ENCODE measurements around the gene NT5C3A. TPM values are rescaled to one million over a fixed set of nuclear protein-coding genes. Genes with fewer than 3 reads are reported as not detected.

The NT5C3A gene
- total and polyA plus RNA-seq, 2 of the 8 experiments (the other 6 are each of a cell fraction or from before 2014, with no cell fraction given): 7.5 to 22.7 TPM

DNA sequence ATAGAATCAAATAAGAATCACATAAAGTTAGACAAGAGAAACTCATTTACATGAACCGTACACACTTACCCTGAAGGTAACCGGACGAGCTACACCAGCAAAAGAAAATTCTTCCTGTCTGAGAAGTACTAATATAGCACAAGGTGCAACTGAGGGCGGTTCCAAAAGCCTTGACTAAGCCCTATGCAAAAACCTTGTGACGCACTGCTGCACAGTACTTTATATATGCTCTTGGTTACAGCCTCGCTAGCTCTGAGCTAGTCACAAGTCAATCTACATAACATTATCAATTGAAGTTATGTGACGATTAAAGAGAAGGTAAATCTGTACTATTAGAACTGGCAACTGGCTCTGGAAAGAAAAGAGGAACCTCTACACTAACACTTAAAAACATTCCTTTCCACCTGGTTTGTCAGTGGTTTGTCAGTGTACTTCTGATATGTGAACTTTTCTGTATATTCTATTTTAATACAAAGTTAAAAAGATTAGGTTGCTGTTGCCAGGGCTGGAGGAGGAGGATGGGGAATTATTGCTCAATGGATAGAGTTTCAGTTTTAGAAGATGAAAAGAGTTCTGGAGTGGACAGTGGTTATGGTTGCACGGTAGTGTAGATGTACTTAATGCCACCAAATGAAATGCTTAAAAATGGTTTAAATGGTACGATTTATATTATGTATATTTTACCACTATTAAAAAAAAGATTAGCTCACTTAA is 21.6 kb downstream of the NT5C3A start:
- FAIRE-seq: no peak
- POLR2A ChIA-PET (ENCODE audit: partially characterized antibody): interaction anchor here (1.0 kb wide), 1 partner anchor 22 kb away, joined by 4 read pairs; the partner anchor contains the start of gene NT5C3A

More for the DNA sequence above, 21.6 kb downstream of the NT5C3A start:
- no peak overlapping the region for H2BK20ac ChIP-seq (ENCODE audit: low read length)
- TF ChIP-seq TCF12 (IDR thresholded peaks at IDR 0.05; ENCODE audit: low read depth, low read length) (no peak), ASH2L (IDR thresholded peaks at IDR 0.05; ENCODE audit: low read length) (no peak), YY1 (IDR thresholded peaks at IDR 0.05; ENCODE audit: low read depth, low read length) (no peak)
- no peak overlapping the region for H3K18ac ChIP-seq (ENCODE audit: extremely low read depth, low read length)
- no peaks in the 10 kb centered on the region for H3K36me3 ChIP-seq (ENCODE audit: control insufficient read depth in 2 of 4, insufficient read depth in 4 of 4, low read length in 3 of 4)
- no peak overlapping the region for H3K4me2 ChIP-seq (ENCODE audit: insufficient read depth in 1 of 2, low read depth in 2 of 2, low read length in 2 of 2)
- no peak overlapping the region for H4K91ac ChIP-seq (replicated peaks; ENCODE audit: insufficient read length, low read length)
- no peak overlapping the region for H2BK120ac ChIP-seq (replicated peaks; ENCODE audit: low read depth, low read length)
- no peak overlapping the region for H3K56ac ChIP-seq (replicated peaks; ENCODE audit: insufficient read length, low read depth, low read length)
- H3K9ac ChIP-seq (replicated peaks in 1 of 4; ENCODE audit: extremely low read depth in 1 of 4, low read depth in 3 of 4, low read length in 3 of 4): no peak overlapping the region
- WGBS, 2 experiments (ENCODE audit: extremely low coverage in 1 of 2, insufficient coverage in 1 of 2, insufficient read length in 1 of 2, insufficient replicate concordance in 2 of 2, low coverage in 1 of 2, low lambda C conversion rate in 2 of 2, missing lambda C conversion rate in 1 of 2): 87% methylated on average over 9 of the region's 9 CpGs; no CpG with 5 or more reads in 1 of the 2 experiments
- no peaks in the 10 kb centered on the region for H3K4me1 ChIP-seq (replicated peaks in 1 of 4; ENCODE audit: control insufficient read depth in 3 of 4, insufficient read depth in 4 of 4, low read length in 3 of 4)
- H4K20me1 ChIP-seq (replicated peaks in 1 of 2; ENCODE audit: control insufficient read depth in 1 of 2, insufficient read depth in 2 of 2, low read length in 2 of 2): peaks cover 2 to 3% of the 10 kb centered on the region in 2 experiments
- H3K27ac ChIP-seq (ENCODE audit: low read depth, low read length): no peak overlapping the region
- no peak overlapping the region for H2BK15ac ChIP-seq (ENCODE audit: low read length)
- no peak for DNase-seq (ENCODE audit: low read depth in 1 of 2, low spot score in 2 of 2)
- H2AK5ac ChIP-seq (ENCODE audit: low read depth, low read length): no peak overlapping the region
- no peaks in the 10 kb centered on the region for H3K23me2 ChIP-seq (ENCODE audit: low read depth, low read length)
- CTCF ChIA-PET (ENCODE audit: partially characterized antibody): interaction anchor here (0.7 to 1.4 kb wide), 2 partner anchors 12 to 52 kb away, joined by 3 read pairs; no protein-coding TSS in a partner anchor
- H3K23ac ChIP-seq (ENCODE audit: insufficient read length): no peak overlapping the region
- H4K8ac ChIP-seq (ENCODE audit: extremely low read depth, insufficient read depth, low read length): no peak overlapping the region
- peaks cover 3% of the 10 kb centered on the region; the same call in 1 of the 2 replicates for H3K79me1 ChIP-seq (ENCODE audit: low read depth, low read length)
- H3K9me3 ChIP-seq (ENCODE audit: insufficient read depth in 2 of 2, low read depth in 1 of 2, low read length in 1 of 2): no peaks in the 10 kb centered on the region
- H3K27me3 ChIP-seq (replicated peaks in 1 of 4; ENCODE audit: control insufficient read depth in 3 of 4, extremely low read depth in 1 of 4, insufficient read depth in 3 of 4, low read length in 3 of 4): no peaks in the 10 kb centered on the region
- H3K14ac ChIP-seq (ENCODE audit: insufficient read length): no peak overlapping the region
- no peak overlapping the region for H2BK5ac ChIP-seq (ENCODE audit: low read depth, low read length)
- H4K5ac ChIP-seq (ENCODE audit: insufficient read length, low read depth, low read length): no peak overlapping the region
- H2BK12ac ChIP-seq (ENCODE audit: low read depth, low read length): no peak overlapping the region
- no peak overlapping the region for H3K4me3 ChIP-seq (ENCODE audit: extremely low read depth in 1 of 4, insufficient read depth in 2 of 4, low read depth in 3 of 4, low read length in 4 of 4)
- peaks cover 0 to 77% of the 10 kb centered on the region in 2 experiments for H3K79me2 ChIP-seq (ENCODE audit: control insufficient read depth in 1 of 2, insufficient read depth in 2 of 2, low read length in 2 of 2)
- no peak overlapping the region for H2AFZ ChIP-seq (ENCODE audit: low read length)
- no peak overlapping the region for H3K4ac ChIP-seq (replicated peaks; ENCODE audit: insufficient read length, low read depth, low read length)

Data from H1 (cell line).